CD4-positive, alpha-beta T cell treated with Interleukin-6 at 100 ng/mL for 8 hours (primary cell): Measurements from ENCODE around the gene DBN1.
"Not testable (repeated sequence)": the region's sequence is repeated elsewhere in the genome, so short reads cannot be mapped to it uniquely, and the experiment has no call there.

Experiments
- DNase-seq: peaks from one replicate; pipeline ENCODE4 v3.0.0-alpha.2; 2020; ENCODE audit warnings: mixed read lengths, low spot score

The DBN1 gene

DNA sequence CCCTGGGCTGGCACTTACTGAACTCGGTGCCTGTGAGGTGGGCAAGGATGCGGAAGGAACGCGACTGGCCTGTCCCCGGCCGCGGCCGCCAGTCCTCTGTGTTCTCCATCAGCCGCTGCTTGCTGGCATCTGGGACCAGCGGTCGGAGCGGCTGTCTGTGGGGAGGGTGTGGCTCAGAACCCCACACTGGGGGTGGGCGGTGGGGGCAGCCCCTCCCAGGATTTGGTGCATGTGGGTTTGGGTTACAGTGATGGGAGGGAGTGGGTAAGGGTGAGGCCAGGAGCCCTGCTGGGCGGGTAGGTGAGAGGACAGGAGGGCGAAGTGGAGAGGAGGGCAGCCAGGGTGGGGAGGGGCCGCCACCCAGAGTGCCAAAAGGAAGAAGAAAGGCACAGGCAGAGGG is 17.6 kb upstream of the DBN1 start:
- no peak for DNase-seq

DNA sequence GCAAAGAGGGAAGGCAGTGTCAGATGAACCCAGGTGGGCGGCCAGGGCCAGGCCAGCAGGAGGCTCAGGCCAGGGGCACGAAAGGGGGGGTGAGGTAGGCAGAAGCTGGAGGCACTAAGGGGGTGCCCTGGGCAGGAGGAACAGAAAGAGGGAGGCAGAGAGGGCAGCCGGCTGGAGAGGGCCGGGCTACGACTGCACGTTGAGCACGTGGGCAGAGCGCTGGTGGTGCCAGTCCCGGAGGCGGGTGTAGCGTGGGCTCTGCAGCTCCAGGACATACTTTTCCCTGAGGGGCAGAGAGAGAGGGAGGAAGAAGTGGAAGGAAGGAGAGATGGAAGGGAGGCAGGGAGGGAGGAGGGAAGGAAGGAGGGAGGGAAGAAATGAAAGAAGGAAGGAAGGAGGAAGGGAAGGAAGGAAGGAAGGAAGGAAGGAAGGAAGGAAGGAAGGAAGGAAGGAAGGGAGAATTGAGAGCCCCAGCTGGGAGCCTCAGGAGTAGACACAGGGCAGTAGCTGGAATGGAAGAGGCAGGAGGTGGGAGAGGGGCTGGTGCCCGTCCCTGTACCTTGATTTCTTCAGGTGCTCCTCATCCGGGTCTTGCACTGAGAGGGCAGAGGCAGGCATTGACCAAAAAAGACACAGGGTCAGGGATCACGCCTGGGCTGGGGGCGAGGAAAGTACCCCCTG is 17.0 kb upstream of the DBN1 start:
- no peak for DNase-seq

DNA sequence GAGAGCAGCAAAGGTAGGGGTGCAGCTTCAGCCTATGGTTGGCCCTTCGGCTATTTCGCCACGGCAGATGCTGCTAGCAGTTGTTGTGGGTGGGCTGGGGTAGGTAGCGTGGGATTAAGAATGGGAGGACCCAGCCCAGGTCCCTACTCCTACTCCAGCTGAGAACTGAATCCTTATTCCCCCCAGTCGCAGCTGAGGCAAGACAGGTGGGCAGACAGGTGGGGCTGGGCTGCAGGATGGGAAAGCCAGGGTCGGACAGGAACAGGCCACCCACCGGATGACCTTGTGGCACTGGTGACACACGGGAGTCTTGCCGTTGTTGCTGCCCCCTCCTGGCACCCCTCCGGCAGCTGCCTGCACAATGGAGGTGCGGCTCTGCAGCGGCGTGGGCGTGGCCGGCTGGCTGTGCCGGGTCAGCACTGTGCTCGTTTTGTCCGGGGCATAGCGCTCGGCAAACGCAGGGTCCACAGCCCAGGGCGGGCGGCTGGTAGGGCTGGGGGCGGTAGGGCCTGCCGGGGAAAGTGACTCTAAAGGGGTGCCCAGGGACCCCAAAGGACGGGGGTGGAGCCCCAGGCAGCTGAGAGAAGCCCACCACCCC is 15.8 kb upstream of the DBN1 start:
- no peak for DNase-seq

DNA sequence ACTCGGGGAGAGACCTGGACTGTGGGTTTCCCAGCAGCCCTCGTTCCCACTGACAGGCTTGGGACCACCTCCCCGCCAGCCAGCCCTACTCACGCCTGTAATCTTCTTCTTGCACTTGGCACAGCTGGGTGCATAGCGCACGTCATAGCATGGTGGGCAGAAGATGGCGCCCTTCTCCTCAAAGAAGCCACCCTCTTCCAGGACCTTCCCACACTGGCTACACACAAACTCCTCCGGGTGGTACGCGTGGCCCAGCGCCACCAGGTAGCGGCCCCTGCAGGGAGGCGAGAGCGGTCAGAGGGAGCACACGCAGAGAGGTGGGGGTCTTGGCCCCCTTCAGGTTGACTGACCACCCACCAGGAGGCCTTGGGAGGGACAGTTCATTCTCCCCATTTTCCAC is 14.5 kb upstream of the DBN1 start:
- no peak for DNase-seq

DNA sequence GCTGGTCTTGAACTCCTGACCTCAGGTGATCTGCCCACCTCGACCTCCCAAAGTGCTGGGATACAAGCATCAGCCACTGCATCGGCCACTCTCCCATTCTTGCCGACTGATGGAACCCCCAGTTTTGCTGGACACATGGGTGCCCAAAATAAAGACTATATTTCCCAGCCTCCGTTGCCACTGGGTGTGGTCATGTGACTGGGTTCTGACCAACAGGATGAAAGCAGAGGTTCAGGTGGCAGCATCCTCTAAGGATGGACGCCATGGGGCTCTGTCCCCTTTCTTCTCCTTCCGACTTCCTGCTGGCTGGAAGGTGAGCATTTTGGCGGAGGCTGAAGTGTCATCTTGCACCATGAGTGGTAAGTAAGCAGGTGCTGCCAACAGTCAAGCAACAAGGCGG is 13.7 kb upstream of the DBN1 start:
- DNase-seq, result no peak

DNA sequence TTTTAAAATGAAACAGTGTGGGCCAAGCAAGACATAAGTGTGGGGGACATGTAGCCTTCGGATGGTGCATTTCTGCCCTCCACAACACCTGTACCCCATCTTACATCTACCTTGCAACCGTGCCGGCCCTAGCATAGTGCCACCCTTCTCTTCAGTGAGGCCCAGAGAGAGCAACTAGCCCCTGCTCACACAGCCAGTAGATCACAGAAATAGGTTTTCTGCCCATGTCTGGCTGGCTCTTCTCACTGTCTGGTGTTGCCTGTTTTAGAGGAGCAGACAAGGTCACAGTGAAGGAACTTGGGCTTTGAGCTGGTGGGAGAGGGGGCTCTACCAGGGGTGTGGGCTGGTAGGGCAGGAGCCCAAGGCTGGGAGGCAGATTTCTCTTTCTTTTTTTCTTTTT is 12.8 kb upstream of the DBN1 start:
- DNase-seq, result no peak

DNA sequence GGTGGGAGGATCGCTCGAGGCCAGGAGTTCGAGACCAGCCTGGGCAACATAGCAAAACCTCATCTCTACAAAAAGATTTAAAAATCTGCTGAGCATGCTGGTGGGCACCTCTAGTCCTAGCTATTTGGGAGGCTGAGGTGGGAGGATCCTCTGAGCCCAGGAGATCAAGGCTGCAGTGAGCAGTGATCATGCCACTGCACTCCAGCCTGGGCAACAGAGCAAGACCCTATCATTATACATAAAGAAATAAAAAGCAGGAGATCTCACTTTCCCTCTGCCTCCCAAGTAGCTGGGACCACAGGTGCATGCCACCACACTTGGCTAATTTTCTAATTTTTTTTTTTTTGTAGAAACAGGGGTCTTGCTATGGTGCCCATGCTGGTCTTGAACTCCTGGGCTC is 12.3 kb upstream of the DBN1 start:
- DNase-seq, result not testable (repeated sequence)

DNA sequence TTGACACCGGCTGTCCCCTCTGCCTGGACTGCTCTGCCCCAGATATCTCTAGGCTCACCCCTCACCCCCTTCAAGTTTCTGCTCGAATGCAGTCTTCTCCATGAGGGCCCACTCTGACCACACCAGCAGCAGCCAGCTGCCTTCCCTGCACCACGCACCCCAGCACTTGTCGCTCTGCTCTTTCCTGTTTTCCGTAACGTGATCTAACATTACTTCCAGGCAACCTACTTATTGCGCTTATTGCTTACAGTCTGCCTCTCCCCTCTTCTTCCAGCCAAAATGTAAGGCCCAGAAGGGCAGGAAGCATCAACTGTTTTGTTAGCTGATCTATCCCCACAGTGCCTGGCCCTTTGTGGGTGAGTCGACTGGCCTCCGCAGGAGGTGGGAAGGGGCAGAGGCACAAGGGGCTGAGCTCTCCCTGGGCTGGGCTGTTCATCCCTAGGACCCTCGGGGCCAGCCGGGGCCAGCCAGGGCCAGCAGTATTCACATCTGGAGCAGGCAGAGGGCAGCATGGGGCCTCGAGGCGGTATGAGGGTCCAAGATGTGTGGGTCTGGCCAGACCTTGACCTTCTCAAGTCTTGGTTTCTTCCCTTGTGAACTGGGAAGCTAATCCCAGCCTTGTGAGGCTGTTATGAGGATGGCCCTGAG is 11.6 kb upstream of the DBN1 start:
- DNase-seq, result no peak

DNA sequence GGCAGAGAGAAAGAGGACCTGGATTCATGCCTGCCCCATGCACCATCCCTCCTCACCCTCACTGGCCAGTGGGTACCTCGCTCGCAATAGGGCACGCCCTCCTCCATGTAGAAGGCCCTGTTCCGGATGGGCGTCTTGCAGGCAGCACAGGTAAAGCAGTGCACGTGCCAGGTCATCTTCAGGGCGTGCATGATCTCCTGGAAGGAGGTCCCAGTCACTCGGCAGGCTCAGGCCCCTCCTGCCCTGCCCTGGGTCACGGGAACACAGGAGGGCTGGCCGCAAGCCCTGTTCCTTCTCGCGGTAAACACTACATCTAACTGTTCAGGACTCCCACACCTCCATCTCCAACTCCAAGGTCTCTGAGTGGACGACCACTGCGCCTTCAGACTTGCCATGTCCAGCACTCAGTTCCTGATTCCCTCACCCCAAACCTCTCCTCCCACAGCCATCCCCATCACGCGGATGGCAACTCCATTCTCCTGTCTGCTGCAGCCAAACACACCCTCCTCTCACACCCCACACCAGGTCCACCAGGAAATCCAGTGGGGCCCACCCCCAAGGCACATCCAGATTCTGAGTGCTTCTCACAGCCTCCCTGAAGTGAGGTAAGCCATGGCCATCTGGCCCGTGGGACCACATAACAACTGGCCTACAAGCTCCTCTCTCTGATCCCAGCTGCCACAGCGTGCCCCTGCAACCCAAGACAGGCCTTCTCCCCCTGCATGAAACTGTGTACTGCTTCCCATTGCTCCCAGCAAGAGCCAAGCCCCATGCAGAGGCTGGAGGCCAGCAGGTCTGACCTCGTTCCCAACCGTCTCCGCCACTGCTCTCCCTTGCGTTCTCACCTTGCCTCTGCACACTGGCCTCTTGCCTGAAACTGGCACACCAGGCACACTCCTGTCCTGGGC is 10.8 kb upstream of the DBN1 start:
- no peak for DNase-seq

DNA sequence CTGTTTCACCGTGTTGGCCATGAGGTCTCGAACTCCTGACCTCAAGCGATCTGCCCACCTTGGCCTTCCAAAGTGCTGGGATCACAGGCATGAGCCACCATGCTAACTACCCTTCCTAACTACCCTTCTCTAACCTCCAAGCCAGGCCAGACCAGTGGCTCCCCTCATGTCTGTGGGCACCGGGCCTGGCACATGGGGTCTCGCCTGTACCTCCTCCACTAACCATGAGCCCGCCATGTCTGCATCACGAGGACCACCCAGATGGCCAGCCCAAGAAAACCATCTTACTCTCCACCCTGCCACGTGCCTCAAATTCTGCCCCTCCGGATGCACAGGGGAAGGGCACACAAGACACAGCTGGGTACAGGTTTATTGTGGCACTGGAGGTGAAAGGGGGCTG is 9.6 kb upstream of the DBN1 start:
- no peak for DNase-seq

DNA sequence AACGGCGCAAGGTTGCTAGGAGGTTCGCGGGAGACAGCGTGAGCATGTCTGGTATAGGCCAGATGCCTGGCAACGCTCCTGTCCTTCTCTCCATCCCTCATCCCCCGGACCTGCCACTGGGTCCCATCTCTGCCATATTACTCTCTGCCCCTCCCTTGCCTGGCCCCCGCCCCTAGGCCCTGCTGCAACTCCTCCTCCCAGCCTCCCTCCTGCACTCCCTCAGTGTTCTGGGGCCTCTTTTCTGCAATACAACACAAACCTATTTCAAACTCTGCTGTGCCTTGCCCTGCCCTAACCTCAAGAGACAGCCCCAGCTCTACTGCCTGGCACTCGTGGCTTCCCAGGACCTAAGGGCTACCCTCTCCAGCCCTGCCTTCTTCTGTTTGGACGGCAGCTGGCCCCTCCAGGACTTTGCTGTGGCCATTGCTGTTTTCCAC is 8.9 kb upstream of the DBN1 start:
- DNase-seq, result no peak

DNA sequence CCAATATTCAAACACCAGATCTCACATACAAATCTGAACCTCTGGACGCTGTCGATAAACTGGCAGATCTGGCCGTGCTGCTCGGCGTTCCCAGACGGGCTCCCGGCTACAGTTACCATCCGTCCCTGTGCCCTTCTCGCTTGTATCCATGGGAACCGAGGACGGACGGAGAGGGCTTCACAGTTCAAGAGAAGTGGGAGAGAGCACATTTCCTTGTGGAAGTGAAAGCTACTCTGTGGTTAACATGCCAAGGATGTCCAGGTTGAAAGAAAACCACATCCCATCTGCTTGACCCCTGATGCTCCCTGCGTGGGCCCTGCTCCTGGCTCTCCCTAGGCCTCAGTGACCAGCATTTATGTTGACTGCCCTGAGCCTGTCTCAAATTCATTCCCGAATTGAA is 6.3 kb upstream of the DBN1 start:
- DNase-seq, result no peak

DNA sequence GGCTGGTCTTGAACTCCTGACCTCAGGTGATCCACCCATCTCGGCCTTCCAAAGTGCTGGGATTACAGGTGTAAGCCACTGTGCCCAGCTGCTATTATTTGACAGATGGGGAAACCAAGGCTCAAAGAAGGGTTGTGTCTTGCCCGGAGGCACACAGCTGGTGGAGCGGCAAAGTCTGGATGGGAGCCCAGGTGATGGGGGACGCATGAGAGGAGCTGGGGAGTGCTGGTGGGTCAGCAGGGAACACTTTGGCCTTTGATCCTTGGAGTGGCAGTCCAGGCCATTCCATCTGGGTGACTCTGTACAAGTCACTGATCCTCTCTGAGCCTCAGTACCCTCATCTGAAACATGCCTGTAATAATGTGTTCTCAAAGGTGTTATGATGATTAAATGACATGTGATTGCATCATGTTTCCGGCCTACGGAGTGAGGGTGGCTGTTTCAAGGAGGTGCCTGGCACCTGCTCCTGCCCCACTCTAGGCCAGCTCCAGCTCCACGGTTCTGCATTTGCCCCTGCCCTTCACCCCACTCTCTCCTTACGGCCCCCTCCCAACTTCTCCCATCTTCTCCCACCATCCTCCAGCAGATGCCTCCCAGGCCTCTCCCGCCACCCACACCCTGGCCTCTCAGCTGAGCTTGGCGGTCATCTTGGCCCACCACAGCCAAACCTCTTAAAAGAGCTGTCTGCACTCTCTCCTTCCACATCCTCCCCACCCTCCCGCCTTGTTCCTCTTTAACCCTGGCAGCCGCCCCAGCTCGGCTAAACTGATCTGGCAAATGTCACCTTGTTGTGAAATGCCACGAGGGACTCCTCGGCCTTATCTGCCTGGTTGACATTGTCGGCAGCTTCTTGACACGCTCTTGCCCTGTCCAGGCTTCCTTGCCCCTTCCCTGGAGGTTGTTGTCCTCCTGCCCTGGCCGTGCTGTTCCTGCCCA is 5.5 kb upstream of the DBN1 start:
- DNase-seq, result peak; percentile 25

DNA sequence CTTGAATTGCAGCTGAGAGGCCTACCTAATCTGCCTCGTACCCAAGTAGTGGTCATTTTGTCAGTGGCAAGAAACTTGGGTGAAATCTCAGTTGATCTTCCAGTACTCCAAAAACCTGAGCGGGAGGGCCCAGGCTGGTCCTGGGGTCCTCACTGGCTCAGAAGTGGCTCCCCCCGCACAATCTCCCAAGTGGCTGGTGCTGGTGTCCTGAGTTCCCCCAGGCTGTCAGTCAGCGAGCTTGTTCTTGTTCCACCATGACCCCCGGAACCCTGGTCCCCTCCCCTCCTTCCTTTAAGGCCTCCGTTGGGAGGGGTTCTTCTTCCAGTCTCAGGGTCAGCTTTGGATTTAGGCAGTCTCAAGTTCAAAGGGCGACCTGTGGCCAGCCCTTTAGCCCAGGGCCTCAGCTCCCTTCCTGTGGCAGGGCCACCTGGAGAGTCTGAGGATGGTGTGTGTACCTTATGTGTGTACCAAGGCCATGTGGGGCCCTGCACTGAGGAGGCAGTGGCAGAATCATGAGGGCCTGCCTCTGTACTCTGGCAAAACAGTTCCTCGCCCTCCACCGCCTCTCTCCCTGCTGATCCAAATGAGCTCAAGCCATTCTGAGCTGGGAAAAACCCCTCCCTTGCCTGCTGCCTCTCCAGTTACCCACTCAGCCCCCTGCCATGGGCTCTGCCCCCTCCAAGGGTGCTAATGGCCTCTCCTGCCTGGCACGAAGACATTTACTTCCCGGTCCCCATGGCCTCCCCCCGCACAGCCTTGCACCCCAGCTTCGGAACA is 4.5 kb upstream of the DBN1 start:
- DNase-seq, result no peak

DNA sequence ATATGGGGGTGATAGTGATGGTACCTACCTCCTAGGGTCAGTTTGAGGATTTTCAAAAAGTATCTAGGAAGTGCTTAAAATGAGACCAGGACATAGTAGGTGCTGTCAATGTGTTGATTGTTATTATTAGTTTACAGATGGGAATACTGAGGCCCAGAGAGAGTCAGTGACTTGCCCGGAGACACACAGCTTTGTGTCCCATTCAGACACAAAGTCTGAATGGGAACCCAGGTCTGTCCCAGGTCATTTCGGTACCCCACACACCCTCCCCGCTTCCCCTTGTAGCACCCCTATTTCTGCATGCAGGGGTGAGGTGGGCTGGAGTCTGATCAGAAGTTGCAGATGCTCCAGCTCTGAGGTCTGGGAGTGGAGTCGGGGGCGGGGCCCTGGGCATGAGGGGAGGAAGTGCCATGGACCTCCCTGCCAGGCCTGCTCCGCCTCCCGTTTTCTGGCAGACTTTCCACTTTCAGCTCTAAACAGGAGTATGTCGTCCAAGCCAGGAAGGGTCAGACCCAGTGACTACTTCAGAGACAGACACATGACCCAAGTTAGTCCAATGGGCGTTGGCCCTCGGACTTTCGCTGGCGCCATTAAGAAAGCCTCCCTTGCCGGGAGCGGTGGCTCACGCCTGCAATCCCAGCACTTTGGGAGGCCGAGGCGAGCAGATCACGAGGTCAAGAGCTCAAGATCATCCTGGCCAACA is 3.2 kb upstream of the DBN1 start:
- DNase-seq, result no peak

DNA sequence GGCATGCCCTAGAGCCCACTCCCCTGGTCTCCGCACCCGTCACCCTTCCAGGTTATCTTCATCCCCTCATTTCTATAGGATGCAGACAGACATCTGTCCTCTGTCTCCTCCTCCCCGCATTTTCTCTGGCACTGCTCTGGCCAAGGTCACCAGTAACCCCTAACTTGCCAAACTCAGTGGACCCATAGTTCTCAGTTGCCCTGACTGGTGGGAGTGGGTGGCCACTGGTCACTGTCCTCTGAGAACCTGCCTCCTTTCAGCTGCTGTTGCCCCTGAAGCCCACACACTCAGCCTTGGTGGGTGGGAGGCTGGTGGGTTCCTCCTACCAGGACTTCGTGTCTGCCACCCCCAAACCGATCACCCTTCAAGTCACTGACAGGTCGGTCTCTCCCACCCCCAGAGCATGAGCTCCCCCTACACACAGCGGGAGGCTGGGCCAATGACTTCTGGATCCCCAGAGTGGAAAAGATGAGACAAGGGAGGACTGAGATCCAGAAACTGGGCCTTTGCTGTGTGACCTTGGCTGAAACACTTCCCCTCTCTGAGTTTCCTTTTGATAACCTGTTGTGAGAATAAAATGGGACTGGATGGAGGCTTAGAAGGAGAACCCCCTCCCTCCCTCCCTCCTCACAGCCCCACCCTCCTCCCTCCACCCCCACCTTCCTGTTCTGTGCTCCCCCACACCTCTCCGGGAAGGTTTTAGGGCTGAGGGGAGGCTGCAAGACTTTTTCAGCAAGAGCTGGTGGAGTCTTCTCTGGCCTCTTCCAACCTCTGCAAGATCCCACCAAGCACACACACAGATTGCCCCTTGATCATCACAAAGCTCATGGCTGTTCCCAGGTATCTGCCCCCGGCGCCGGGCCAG is 2.4 kb upstream of the DBN1 start:
- no peak for DNase-seq

DNA sequence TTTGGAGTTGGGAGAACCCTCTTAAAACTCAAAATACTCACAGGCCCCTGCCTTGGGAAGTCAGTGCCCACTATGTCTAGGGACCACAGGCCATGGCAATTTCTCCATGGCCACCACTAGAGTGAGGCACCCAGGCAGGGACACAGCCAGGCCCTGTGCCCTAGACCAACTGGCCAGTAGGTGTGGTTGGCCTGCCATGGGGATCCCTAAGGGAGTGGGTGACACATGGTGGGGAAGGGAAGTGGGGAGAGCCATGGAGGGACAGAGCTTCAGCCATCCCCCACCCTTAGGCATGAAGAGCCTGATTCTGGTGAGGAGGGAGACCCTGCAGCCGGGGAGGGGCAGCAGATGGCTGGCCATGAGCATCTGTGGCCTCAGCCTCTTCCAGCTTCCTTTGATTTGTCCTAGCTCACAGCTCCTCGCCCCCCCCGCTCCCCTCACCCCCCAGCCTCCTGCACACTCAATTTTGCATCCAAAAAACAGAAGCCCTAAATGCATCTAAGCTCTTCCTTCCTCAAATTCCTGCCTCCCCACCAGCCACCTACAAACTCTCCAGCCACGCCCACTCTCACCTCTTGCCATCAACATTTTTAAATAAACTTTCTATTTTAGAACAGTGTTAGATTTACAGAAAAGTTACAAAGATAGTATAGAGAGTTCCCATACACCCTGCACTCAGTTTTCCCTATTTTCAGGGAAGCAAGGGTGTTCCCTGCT is 1.6 kb upstream of the DBN1 start:
- no peak for DNase-seq

DNA sequence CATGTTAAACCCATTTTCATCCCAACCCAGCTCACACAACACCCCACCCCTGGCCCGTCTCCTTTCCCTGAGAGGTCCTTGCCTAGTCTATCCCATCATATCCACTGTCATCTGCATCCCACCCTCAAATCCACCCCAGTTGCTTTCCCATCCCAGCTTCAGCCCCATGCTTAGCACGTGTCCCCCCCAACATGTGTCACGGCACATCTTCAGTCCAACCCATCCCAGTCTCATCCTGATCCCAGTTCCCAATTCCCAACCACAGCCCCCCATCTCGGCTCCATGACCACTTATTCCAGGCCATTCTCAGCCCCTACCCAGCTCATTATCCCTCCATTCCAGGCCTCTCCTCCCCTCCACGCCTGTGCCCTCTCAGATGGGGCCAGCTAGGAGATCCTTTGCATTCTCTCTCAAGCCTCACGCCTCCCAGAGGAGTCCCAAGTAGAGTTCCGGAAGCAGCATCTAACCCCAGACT is 605 bp upstream of the DBN1 start:
- no peak for DNase-seq
